Measurements from ENCODE around the gene PRPF31.

The PRPF31 gene

GRCh38 chr19:54154603-54155345 lies 39.2 kb downstream of the PRPF31 start:
- no peak overlapping the region for H3K27ac ChIP-seq
- TF ChIP-seq CTCF (conservative IDR thresholded peaks at IDR 0.05) = no peak

GRCh38 chr19:54155694-54156093 lies 40.1 kb downstream of the PRPF31 start:
- H3K27ac ChIP-seq = no peak overlapping the region
- no peak for TF ChIP-seq CTCF (conservative IDR thresholded peaks at IDR 0.05)

- peak overlapping the region; percentile 27; the same call in 1 of the 2 replicates for H3K27ac ChIP-seq
- no peak for TF ChIP-seq CTCF (conservative IDR thresholded peaks at IDR 0.05)
Measured at GRCh38 chr19:54156490-54156889, 40.9 kb downstream of the PRPF31 start.

- no peak for TF ChIP-seq CTCF (conservative IDR thresholded peaks at IDR 0.05)
- H3K27ac ChIP-seq = peak overlapping the region; percentile 27; the same call in 1 of the 2 replicates
Measured at GRCh38 chr19:54156953-54157352, 41.4 kb downstream of the PRPF31 start.

- H3K27ac ChIP-seq = peak overlapping the region; percentile 91
- no peak for TF ChIP-seq CTCF (conservative IDR thresholded peaks at IDR 0.05)
Measured at GRCh38 chr19:54158812-54159351, 43.3 kb downstream of the PRPF31 start.

- peak; percentile 7; the same call in 1 of the 2 replicates for TF ChIP-seq CTCF (conservative IDR thresholded peaks at IDR 0.05)
- H3K27ac ChIP-seq = peak within 1 kb of the TSS; percentile 91
Measured at GRCh38 chr19:54159352-54160181, 44.0 kb downstream of the PRPF31 start, which contains the start of gene LENG1. Gene LENG1, minus strand, starts transcription at chr19:54159721. Its CDS starts 26 bp downstream, at chr19:54159695.
